Thyroid gland (tissue), 4 donors: Measurements from ENCODE around the gene CD3D. TPM values are rescaled to one million over a fixed set of nuclear protein-coding genes. Genes with fewer than 3 reads are reported as not detected.

Experiments used
- DNase-seq, 2 donors: peaks; one replicate each; pipeline ENCODE4 v3.0.0-alpha.2; 2019
- H3K27ac ChIP-seq, 3 donors: fragments of 200-600 bp; sonication (generic); 1 replicate in 2 of 3; 2 replicates in 1 of 3; pipeline ENCODE4 v1.5.1; 2016 to 2019; ENCODE audit warnings: mild to moderate bottlenecking in 1 of 3, moderate library complexity in 1 of 3
- H3K27me3 ChIP-seq: fragments of 200-600 bp; sonication (generic); one replicate; pipeline ENCODE4 v1.5.1; 2019
- H3K36me3 ChIP-seq, 2 donors: fragments of 200-600 bp; sonication (generic); one replicate each; pipeline ENCODE4 v1.5.1; 2016 to 2019
- H3K4me1 ChIP-seq, 2 donors: fragments of 200-600 bp; sonication (generic); one replicate each; pipeline ENCODE4 v1.5.1; 2017 to 2019
- H3K4me3 ChIP-seq, 3 donors: fragments of 200-600 bp; sonication (generic); replicated peaks in 1 of 3; 1 replicate in 2 of 3; 2 replicates in 1 of 3; pipeline ENCODE4 v1.5.1; 2016; ENCODE audit warnings: mild to moderate bottlenecking in 1 of 3
- H3K9me3 ChIP-seq: fragments of 200-600 bp; sonication (generic); one replicate; pipeline ENCODE4 v1.5.1; 2017
- CTCF ChIP-seq, 6 experiments: fragments of 200-600 bp in 3 of 6; fragments of 450-650 bp in 3 of 6; sonication (generic) in 3 of 6; IDR thresholded peaks; one replicate each; pipeline ENCODE4 v1.5.1; 2016 to 2019; ENCODE audit warnings: antibody characterized with exemption in 6 of 6, mild to moderate bottlenecking in 2 of 6, inconsistent platforms in 1 of 6, moderate library complexity in 1 of 6
- POLR2A ChIP-seq, 2 donors: fragments of 450-650 bp; IDR thresholded peaks; one replicate each; pipeline ENCODE4 v1.6.1; 2017; ENCODE audit warnings: antibody characterized with exemption in 2 of 2, mild to moderate bottlenecking in 2 of 2, moderate library complexity in 1 of 2
- WGBS, 2 donors: methylation state at CpG; one replicate each; pipeline ENCODE4 v1.1.5; 2017; 5-methylcytosine and 5-hydroxymethylcytosine counted together
- intact Hi-C: fragments of 100-400 bp; cut with DNase I; formaldehyde crosslinking; loops from one replicate; pipeline ENCODE4 v1.15.1; 2023
- total RNA-seq, 4 donors: library from RNA; depleted of rRNA; stranded (reverse); fragments of >200 nt; gene quantifications; one replicate each; pipeline ENCODE4 v1.2.3, GENCODE V29; 2016

The CD3D gene
- total RNA-seq, 4 donors from 2014 or later: 2.0 to 2.3 (median 2.1) TPM; not detected in 1

- 87 to 89% methylated on average over 2 of the region's 2 CpGs for WGBS, 2 donors
- no peak overlapping the region for H3K4me3 ChIP-seq
- no peak for DNase-seq
- TF ChIP-seq CTCF (IDR thresholded peaks at IDR 0.05) (no peak), POLR2A (IDR thresholded peaks at IDR 0.05) (no peak)
- intact Hi-C loops: no loop called here
- H3K36me3 ChIP-seq: no peaks in the 10 kb centered on the region
- H3K27ac ChIP-seq: no peak overlapping the region
- H3K27me3 ChIP-seq: no peaks in the 10 kb centered on the region
- H3K9me3 ChIP-seq: no peaks in the 10 kb centered on the region
- H3K4me1 ChIP-seq: no peaks in the 10 kb centered on the region
Observed at GRCh38 chr11:118306556-118306955, 35.9 kb downstream of the CD3D start.

- Histone ChIP-seq H3K4me3 (no peak overlapping the region), H3K27ac (no peak overlapping the region), H3K9me3 (no peaks in the 10 kb centered on the region), H3K4me1 (no peaks in the 10 kb centered on the region), H3K27me3 (no peaks in the 10 kb centered on the region), H3K36me3 (no peaks in the 10 kb centered on the region)
- 69 to 71% methylated on average over 8 of the region's 8 CpGs for WGBS, 2 donors
- intact Hi-C loops: no loop called here
- no peak for TF ChIP-seq POLR2A (IDR thresholded peaks at IDR 0.05)
- no peak for TF ChIP-seq CTCF (IDR thresholded peaks at IDR 0.05)
- DNase-seq: no peak
Observed at GRCh38 chr11:118305726-118306125, 36.8 kb downstream of the CD3D start.

GRCh38 chr11:118304568-118305248 is 37.8 kb downstream of the CD3D start, which contains the start of gene CD3E:
Gene CD3E, plus strand, starts transcription at chr11:118304730. Its CDS starts 223 bp downstream, at chr11:118304953.
- WGBS, 2 donors: 80 to 87% methylated on average over 8 of the region's 8 CpGs
- Histone ChIP-seq H3K9me3 (no peaks in the 10 kb centered on the region), H3K36me3 (no peaks in the 10 kb centered on the region), H3K27me3 (no peaks in the 10 kb centered on the region), H3K4me3 (no peak within 1 kb of the TSS), H3K27ac (no peak within 1 kb of the TSS), H3K4me1 (no peaks in the 10 kb centered on the region)
- TF ChIP-seq CTCF (IDR thresholded peaks at IDR 0.05) (no peak), POLR2A (IDR thresholded peaks at IDR 0.05) (no peak)
- DNase-seq: no peak
- intact Hi-C loops: loop anchor here (5.0 kb wide), 1 partner anchor 43 kb away; no protein-coding TSS in a partner anchor

GRCh38 chr11:118304227-118304567 is 38.3 kb downstream of the CD3D start:
- DNase-seq: no peak
- intact Hi-C loops: loop anchor here (5.0 kb wide), 1 partner anchor 43 kb away; no protein-coding TSS in a partner anchor
- 71 to 82% methylated on average over 1 of the region's 1 CpG for WGBS, 2 donors
- Histone ChIP-seq H3K4me3 (no peak overlapping the region), H3K9me3 (no peaks in the 10 kb centered on the region), H3K4me1 (no peaks in the 10 kb centered on the region), H3K27me3 (no peaks in the 10 kb centered on the region), H3K36me3 (no peaks in the 10 kb centered on the region), H3K27ac (no peak overlapping the region)
- no peak for TF ChIP-seq CTCF (IDR thresholded peaks at IDR 0.05)
- TF ChIP-seq POLR2A (IDR thresholded peaks at IDR 0.05): no peak

- Histone ChIP-seq H3K36me3 (no peaks in the 10 kb centered on the region), H3K27ac (no peak overlapping the region), H3K27me3 (no peaks in the 10 kb centered on the region), H3K4me3 (no peak overlapping the region), H3K9me3 (no peaks in the 10 kb centered on the region), H3K4me1 (no peaks in the 10 kb centered on the region)
- WGBS, 2 donors: 56 to 59% methylated on average over 8 of the region's 8 CpGs
- DNase-seq: no peak
- intact Hi-C loops: loop anchor here (5.0 kb wide), 1 partner anchor 46 kb away; no protein-coding TSS in a partner anchor
- TF ChIP-seq CTCF (IDR thresholded peaks at IDR 0.05): no peak
- TF ChIP-seq POLR2A (IDR thresholded peaks at IDR 0.05): no peak
Observed at GRCh38 chr11:118301600-118302195, 40.8 kb downstream of the CD3D start.
